HG02884 (cell line): ENCODE measurements around the gene MSMO1.

Experiments
- ATAC-seq: cut with Tn5 transposase; IDR thresholded peaks from one replicate; pipeline ENCODE4 v1.9.1; 2021; ENCODE audit warnings: mild to moderate bottlenecking, moderate library complexity; ENCODE audit not compliant: unreplicated experiment

The MSMO1 gene

GRCh38 chr4:165386328-165386727 lies 58.9 kb downstream of the MSMO1 start:
- no peak for ATAC-seq

GRCh38 chr4:165388756-165389155 lies 61.3 kb downstream of the MSMO1 start:
- ATAC-seq, result no peak
